ENCODE measurements around the gene PUM2.

Gene PUM2

DNA sequence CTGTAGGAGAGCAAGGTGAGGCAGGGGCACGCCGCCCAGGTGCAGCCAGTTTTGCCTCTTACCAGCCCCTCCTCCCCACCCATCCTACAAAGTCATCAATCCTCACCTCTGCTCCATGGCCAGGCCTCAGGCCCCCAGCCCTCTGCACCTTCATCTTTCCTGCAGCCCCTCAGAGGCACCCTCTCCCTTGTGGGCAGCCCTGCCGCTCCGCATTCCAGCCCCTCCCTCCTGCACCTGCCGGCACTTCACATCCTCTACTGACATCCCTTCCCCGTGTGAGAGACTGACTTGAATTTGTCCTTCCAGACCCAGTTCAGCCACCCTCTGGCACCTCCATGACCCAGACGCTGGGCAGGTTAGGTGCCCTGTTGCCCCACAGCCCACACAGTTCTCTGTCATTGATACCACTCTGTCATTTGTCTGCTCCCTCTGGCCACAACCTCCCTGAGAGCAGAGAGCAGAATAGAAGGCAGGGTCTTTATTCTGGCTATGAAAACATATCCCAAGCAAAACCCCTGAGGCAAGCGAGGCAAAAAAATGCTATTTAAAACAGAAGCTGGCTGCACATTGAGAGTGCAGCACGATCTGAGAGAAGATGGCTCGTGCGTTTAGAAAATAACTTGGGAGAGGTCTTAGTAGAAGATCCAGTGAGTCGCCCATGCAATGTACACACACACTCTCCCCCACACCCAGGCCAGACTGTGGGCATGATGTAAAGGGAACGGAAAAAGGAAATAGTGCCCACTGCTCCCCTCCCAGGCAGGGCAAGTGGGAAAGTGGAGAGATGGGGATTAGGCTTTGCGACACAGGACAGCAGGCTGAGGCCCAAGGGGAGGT, 151.6 kb downstream of the PUM2 start:
- no peak overlapping the region for H3K4me3 ChIP-seq (ENCODE audit: low read depth, low read length)
- no peak overlapping the region for H3K9ac ChIP-seq (ENCODE audit: low read depth, low read length)
- peaks cover 21% of the 10 kb centered on the region for H3K36me3 ChIP-seq (ENCODE audit: control insufficient read depth, insufficient read depth, low read length)
- H3K27me3 ChIP-seq (ENCODE audit: control insufficient read depth, insufficient read depth, low read length): no peaks in the 10 kb centered on the region
- no peaks in the 10 kb centered on the region for H3K4me1 ChIP-seq (ENCODE audit: control insufficient read depth, insufficient read depth, low read length)
- no peaks in the 10 kb centered on the region for H3K9me3 ChIP-seq (ENCODE audit: control insufficient read depth, insufficient read depth, low read length)

All from iPS-15b (cell line).